ENCODE results near the gene SPINK9. TPM values are rescaled to one million over a fixed set of nuclear protein-coding genes. Genes with fewer than 3 reads are reported as not detected.

SPINK9 gene
- total and polyA plus RNA-seq, 2 of the 4 experiments (the other 2 are of a cell fraction): not detected

DNA sequence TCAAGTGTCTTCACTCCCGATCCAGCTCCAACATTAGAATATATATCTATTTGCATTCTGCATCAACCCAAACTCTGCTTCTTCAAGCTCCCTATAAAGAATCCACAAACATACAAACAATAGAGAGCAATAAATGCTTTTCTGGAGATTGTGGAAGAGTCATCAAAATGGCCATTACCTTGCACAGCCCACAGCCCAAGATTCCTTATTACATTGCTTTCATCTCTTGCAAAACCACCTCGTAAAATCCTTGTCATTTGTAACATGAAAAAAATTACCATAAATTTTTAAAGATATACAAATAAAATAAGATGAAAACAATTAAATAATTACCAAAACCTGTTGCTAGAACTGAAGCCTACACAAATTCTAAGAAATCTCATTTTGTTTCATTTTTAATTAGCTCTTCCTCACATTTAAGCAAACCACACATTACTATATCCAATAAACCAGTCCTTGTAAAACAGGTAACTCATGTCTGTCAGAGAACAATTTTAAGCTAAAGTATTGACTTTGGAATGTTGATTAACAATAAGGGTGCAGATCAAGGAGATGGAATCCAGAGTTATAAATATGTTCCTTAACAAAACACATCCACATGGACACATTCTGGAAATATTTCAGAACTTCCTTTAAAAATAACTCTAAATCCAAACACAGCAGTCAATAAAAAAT lies 7.1 kb downstream of the SPINK9 start:
- ChIA-PET CTCF (no interaction called here), POLR2A (ENCODE audit: unreplicated experiment) (no interaction called here)
- Histone ChIP-seq H4K5ac (ENCODE audit: low read depth, low read length) (no peak overlapping the region), H3K23ac (ENCODE audit: low read depth, low read length) (no peak overlapping the region), H3K9me3 (ENCODE audit: control insufficient read depth, insufficient read depth, low read length) (no peaks in the 10 kb centered on the region), H3K79me1 (ENCODE audit: low read depth in 1 of 2, low read length in 2 of 2) (no peaks in the 10 kb centered on the region), H4K20me1 (ENCODE audit: insufficient read depth, low read length) (no peaks in the 10 kb centered on the region), H2BK20ac (ENCODE audit: low read depth, low read length) (no peak overlapping the region), H2AFZ (replicated peaks; ENCODE audit: low read length, poor library complexity) (no peak overlapping the region), H3K18ac (ENCODE audit: low read depth, low read length) (no peak overlapping the region), H4K91ac (ENCODE audit: insufficient read depth, low read depth, low read length) (no peak overlapping the region), H3K4me1 (ENCODE audit: control insufficient read depth, insufficient read depth, low read length) (no peaks in the 10 kb centered on the region), H3K14ac (replicated peaks; ENCODE audit: low read depth, low read length) (no peak overlapping the region), H3K56ac (ENCODE audit: extremely low read depth, insufficient read depth, low read length) (no peak overlapping the region), H2AK5ac (ENCODE audit: low read depth, low read length) (no peak overlapping the region), H3K4me2 (ENCODE audit: low read depth, low read length) (no peak overlapping the region), H2BK120ac (ENCODE audit: low read depth, low read length) (no peak overlapping the region), H4K8ac (ENCODE audit: low read depth in 2 of 2, low read length in 2 of 2) (no peak overlapping the region), H3K36me3 (ENCODE audit: control insufficient read depth, insufficient read depth, low read length) (no peaks in the 10 kb centered on the region), H3K9ac (ENCODE audit: low read depth, low read length) (no peak overlapping the region), H3K4ac (ENCODE audit: low read depth, low read length) (no peak overlapping the region), H3K9me1 (ENCODE audit: insufficient read depth, low read length) (no peaks in the 10 kb centered on the region), H2AK9ac (replicated peaks; ENCODE audit: low read depth, low read length, poor library complexity) (no peak overlapping the region), H3K27me3 (ENCODE audit: control insufficient read depth, insufficient read depth, low read length) (no peaks in the 10 kb centered on the region), H2BK15ac (ENCODE audit: low read depth, low read length) (no peak overlapping the region), H3K4me3 (ENCODE audit: insufficient read depth, low read depth, low read length) (no peak overlapping the region), H2BK5ac (ENCODE audit: low read depth, low read length, poor library complexity, severe bottlenecking) (no peak overlapping the region), H3K27ac (ENCODE audit: insufficient read depth, low read length) (no peak overlapping the region)
- ATAC-seq (ENCODE audit: low read depth) (no peak), DNase-seq (no peak)
- no TSS peak for BruUV-seq (replicated peaks)
- WGBS, 2 experiments (ENCODE audit: extremely low coverage in 2 of 2, insufficient read length in 1 of 2): no CpG with 5 or more reads among the region's 2 CpGs
- TF ChIP-seq RCOR1 (IDR thresholded peaks at IDR 0.05; ENCODE audit: insufficient replicate concordance, low read length) (no peak), POLR2A (IDR thresholded peaks at IDR 0.05; ENCODE audit: low read depth, low read length) (no peak), MXI1 (IDR thresholded peaks at IDR 0.05; ENCODE audit: borderline replicate concordance, low read depth, low read length) (no peak), BHLHE40 (IDR thresholded peaks at IDR 0.05; ENCODE audit: low read depth, low read length) (no peak), SMC3 (IDR thresholded peaks at IDR 0.05; ENCODE audit: low read depth, low read length) (no peak), MAFK (IDR thresholded peaks at IDR 0.05; ENCODE audit: low read depth, low read length) (no peak), CTCF (conservative IDR thresholded peaks at IDR 0.05; ENCODE audit: low read depth, low read length) (no peak), ELK1 (IDR thresholded peaks at IDR 0.05; ENCODE audit: borderline replicate concordance, low read depth, low read length) (no peak), MAZ (IDR thresholded peaks at IDR 0.05; ENCODE audit: borderline replicate concordance, low read depth, low read length) (no peak)
- intact Hi-C loops (cut with micrococcal nuclease) (no loop called here), dilution Hi-C loops (cut with HindIII; ENCODE audit: low sequenced_read_pairs, unreplicated experiment) (no loop called here), in situ Hi-C loops (cut with MboI; ENCODE audit: low sequenced_read_pairs) (no loop called here)
